H1 (cell line): ENCODE data around the gene HPN. TPM values are rescaled to one million over a fixed set of nuclear protein-coding genes. Genes with fewer than 3 reads are reported as not detected.

Experiments
- NRF1 ChIP-seq: IDR thresholded peaks from 2 replicates; pipeline ENCODE4 v1.6.1; 2011; ENCODE audit warnings: mild to moderate bottlenecking, low read depth, low read length, improper control_type of control experiment
- polyA plus RNA-seq, 7 experiments: library from polyadenylated mRNA; depleted of rRNA in 3 of 7; stranded (reverse) in 5 of 7; unstranded in 2 of 7; fragments of >200 nt in 5 of 7; fragments of 200-250 nt in 2 of 7; gene quantifications; 1 replicate in 5 of 7; 2 replicates in 1 of 7; 4 replicates in 1 of 7; pipeline versions ENCODE4 v1.2.1 to v1.2.3, GENCODE V29; 2011 to 2013; ENCODE audit warnings: missing spikeins in 2 of 7, mixed read lengths in 2 of 7
- total RNA-seq: library from RNA; stranded (reverse); fragmentation: NEBNext Ultra II Directional; extraction: Animal tissue kit (Norgen Biotek cat#: 25700); gene quantifications from 2 replicates; pipeline ENCODE4 v1.2.1, GENCODE V29; 2021
- TF ChIP-seq, protein P1 (sequence below), 3 experiments: IDR thresholded peaks; 1 replicate in 2 of 3; 2 replicates in 1 of 3; pipeline versions ENCODE4 v1.5.1 to v1.6.1; 2011; ENCODE audit warnings: low read length in 3 of 3, mild to moderate bottlenecking in 3 of 3, inconsistent platforms in 2 of 3, low read depth in 1 of 3, moderate library complexity in 1 of 3; ENCODE audit not compliant: insufficient read depth in 1 of 3; ENCODE audit errors: control extremely low read depth in 1 of 3

HPN gene
- total and polyA plus RNA-seq, 2 of the 8 experiments (the other 6 are each of a cell fraction or from before 2014, with no cell fraction given): 14.7 to 33.7 TPM

DNA sequence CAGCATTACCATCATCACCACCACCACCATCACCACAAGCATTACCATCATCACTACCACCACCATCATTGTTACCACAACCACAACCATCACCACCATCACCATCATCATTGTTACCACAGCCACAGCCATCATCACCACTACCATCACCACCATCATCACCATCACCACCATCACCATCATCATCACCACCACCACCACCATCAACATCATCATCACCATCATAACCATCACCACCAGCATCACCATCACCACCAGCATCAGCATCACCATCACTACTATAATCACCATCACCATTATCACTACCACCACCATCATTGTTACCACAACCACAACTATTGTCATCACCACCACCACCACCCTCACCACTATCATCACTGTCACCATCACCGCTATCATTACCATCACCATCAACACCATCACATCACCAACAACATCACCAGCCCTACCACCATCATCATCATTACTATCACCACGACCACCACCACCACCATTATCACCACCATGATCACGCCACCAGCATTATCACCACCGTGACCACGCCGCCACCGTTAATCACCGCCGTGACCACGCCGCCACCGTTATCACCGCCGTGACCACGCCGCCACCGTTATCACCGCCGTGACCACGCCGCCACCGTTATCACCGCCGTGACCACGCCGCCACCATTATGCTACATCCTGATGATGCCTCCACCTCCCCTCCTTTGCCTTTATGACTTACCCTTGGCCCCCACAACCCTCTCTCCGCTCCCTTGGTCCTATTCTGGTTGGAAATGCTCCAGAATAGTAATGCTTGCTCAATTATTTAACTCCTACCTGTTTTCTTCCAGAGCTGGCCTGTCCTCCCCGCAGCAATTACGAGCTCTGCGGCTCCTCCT lies 64.1 kb downstream of the HPN start (continued):
- no peak for TF ChIP-seq NRF1
- TF ChIP-seq, protein P1, sequence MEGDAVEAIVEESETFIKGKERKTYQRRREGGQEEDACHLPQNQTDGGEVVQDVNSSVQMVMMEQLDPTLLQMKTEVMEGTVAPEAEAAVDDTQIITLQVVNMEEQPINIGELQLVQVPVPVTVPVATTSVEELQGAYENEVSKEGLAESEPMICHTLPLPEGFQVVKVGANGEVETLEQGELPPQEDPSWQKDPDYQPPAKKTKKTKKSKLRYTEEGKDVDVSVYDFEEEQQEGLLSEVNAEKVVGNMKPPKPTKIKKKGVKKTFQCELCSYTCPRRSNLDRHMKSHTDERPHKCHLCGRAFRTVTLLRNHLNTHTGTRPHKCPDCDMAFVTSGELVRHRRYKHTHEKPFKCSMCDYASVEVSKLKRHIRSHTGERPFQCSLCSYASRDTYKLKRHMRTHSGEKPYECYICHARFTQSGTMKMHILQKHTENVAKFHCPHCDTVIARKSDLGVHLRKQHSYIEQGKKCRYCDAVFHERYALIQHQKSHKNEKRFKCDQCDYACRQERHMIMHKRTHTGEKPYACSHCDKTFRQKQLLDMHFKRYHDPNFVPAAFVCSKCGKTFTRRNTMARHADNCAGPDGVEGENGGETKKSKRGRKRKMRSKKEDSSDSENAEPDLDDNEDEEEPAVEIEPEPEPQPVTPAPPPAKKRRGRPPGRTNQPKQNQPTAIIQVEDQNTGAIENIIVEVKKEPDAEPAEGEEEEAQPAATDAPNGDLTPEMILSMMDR (IDR thresholded peaks at IDR 0.05; ENCODE audit: control extremely low read depth in 1 of 3, insufficient read depth in 1 of 3, low read depth in 1 of 3, low read length in 3 of 3): no peak
